GM18499 (cell line): ENCODE results near the gene NAB2.

Experiments
- ATAC-seq: cut with Tn5 transposase; IDR thresholded peaks from one replicate; pipeline ENCODE4 v1.9.1; 2021; ENCODE audit warnings: moderate number of reproducible peaks; ENCODE audit not compliant: insufficient read depth, unreplicated experiment

The NAB2 gene

DNA sequence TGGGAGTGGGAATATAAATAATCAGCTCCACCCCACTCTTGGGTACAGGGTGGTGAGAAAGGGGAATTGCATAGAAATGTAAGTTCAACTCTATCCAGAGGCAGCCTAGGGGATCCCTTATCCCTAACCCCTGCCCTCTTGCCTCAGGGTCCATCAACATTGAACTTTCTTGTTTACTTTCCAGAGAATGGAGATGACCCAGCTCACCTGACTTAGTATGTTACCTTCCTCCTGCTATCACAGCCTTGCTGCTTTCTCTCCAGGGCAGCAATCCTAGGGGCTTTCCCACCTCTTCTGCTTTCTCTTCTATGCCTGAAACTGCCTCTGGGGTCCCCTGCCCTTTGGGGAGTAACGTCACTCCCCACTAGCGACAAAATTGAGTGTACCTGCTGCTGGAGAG is 42.0 kb downstream of the NAB2 start:
- no peak for ATAC-seq

DNA sequence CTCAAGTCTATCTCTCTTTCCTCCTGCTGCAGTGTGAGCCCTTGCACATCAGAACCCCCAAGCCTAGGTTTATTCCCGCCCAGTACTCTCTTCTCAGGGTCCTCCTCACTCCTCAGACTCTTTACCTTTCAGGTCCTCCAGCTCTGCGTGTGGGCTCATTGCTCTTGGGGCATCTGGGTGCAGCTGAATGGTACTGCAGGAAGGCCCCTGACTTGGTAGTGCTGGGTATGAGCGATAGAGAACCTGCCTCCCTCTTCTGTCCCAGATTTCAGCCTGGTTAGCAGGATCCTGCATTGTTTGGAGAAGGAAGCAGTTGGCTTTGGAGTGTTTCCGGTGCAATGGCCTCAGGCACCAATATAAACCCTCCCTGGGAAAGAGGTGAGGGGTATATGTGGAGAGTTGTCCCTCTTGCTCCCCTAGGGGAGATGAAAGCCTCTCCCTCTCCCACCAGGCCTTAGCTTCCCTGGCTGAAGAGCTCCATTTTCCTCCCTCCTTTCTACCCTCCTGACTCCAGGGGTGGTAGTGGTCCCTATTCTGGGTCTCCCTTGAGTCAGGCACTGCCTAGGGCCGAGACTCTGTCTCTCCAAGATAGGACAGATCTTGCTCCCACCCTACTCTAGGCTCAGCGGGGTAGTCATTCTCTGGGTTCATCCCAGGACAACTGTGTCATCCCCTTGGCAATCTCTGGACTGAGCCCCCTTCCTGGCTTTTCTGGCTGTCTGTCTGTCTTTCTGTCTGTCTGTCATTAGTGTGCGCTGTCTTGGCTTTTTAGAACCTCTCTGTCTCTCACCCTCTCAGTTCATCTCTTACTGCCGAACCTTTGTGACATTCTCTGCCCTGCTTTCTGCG is 43.2 kb downstream of the NAB2 start:
- ATAC-seq = no peak

DNA sequence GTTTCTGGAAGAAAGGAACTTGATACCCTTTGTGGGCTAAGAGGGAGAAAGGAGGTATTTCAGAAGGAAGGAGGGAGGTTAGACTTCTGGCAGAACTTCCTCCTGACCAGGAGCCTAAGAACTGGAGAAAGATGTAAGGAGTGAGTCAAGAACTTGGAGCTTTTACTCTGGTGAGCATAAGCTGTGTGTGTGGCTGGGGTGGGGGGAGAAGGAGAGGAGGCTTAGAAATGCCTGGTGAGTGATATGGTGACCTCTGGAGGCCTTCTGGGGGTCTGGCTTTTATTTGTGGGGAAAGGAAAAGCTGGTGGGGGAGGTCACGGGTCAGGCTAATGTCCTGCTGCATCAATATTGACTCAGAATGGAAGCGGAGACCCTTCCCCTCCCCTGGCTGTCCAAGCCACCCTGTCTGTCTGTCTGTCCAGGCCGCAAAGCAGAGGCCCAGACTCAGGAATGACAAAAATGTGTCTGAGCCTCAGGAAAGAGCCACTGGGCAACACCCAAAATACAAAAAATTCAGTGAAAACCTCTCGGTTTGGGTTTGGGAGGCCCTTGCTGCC is 44.2 kb downstream of the NAB2 start:
- ATAC-seq = no peak

DNA sequence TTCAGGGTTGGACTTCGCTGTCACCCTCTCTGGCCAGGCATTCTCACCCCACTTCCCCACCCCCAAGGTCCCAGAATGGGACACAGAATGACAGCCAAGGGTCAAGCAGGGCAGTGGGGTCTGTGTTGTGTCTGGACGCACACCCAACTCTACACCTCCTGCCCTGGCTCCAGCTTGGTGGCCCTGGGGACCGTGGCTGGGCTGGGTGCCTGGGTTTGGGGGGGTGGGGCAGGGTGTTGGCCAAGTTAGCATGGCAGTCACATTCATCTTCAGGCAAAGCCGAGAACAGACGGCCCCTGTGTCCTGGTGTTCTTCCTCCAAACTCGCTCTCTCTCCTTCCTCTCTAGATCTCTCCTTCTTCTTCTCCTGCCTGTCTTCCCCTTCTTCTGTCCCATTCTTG is 45.0 kb downstream of the NAB2 start:
- no peak for ATAC-seq

DNA sequence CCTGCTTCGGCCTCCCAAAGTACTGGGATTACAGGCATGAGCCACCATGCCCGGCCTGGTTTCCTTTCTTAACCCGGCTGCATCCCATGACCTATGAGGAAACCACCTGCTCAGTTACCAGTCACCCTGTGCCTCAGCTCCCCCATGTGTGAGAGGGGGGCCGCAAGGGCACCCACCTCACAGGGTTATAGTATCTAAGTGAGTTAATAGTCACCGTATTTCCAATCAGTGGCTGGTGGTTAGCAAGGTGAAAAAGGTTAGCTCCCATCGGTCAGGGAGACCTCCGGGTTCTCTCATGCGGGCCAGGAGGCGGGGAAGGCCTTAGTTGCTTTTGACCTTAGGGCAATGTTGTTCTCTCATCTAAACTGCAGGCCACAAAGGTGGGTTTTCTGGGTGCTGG is 46.0 kb downstream of the NAB2 start:
- no peak for ATAC-seq

DNA sequence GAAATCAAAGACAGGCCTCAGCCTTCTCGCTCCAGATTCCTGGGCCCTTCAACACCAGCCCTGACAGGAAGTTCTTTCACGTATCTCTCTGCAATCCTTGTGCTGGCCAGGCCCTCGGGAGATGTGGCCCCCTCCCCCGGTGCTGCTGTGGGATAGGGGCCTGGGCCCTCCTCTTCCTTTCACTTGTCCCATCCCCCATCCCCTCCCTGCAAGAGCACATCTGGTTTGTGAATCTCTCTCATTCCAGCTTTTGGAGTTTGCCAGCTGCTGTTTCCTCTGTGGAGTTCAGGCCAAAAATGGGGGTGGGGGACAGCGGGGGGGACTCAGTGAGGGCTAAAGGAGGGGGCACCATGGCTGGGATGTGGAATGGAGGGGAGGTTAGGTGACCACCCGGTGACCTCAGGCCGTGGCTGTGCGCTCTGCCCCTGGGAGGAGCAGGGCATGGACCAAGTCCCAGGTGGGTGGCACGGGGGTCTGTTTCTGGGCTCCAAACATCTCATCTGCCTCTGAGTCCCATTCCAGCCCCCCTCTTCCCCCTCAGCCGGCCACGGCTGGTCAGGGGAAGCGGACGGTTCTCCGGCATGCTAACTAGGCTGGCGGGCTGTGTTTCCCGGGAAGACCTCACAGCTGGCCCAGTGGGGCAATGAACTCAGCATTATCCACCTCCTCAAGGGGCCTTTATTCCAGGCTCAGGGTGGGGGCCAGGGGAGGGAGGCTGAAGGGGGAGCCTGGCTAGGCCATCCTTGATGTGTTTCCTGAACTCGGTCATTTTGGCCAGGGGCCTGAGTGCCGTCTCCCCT is 46.8 kb downstream of the NAB2 start:
- no peak for ATAC-seq

DNA sequence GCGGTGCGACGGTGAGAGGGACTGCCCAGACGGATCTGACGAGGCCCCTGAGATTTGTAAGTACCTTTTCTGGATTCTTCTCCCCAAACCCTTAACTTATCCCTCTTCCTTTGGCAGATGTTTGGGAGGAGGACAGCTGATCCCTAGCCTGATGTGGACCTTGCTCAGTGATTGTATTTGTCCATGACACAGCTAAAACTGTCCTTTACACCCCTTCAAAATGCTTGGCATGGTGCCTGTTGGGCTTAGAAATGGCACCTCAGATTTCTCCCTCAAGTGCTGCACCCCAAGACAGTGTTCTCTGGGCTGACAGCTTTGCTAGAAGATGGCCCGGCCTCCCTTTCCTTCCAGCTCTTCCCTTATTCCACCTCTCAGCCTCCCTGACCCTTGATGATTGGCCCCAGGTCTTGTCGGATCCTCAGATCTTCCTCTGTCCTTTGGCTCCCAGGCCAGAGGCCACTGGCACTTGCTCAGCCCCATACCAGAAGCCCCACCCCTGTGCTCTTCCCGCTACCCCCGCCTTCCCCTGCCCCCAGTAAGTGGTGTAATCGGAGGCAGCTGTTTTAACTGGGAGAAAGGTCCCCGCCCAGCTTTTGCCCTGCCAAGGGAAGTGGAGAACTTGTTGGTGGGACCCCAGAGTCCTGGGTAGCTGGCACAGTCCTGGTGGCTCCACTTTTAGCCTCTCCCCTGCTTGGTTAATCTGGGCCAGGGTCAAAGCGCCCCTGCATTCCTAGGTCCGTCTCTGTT is 49.8 kb downstream of the NAB2 start:
- no peak for ATAC-seq

DNA sequence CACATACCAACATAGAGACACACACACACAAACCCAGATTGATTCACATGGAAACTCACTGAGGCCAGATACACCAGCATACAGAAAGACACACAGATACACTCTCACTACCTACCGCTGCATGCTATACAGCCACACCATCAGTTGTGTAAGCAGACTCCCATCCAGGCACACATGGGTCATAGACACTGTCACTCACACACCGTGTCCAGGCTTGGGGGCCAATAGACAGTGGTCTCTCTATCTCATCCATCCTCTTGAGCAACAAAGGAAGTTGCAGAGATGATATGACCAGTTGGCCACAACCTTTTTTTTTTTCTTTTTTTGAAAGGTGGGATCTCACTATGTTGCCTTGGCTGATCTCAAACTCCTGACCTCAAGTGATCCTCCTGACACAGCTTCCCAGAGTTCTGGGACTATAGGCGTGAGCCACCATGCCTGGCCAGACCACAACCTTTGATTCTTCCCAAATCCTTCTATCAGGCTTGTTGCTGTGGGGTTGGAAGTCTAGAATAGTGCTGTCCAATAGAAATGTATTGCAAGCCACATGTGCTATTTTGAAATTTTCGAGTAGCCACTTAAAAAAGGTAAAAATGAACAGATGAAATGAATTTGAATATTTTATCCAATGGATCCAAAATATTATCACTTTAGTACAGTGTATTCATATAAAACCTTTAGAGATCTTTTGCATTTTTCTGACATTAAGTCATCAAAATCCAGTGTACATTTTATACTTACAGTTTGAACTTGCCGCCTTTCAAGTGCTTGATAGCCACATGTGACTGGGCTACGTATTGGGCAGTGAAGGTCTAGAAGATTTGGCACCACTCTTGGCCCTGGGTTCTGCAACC is 51.1 kb downstream of the NAB2 start:
- no peak for ATAC-seq

DNA sequence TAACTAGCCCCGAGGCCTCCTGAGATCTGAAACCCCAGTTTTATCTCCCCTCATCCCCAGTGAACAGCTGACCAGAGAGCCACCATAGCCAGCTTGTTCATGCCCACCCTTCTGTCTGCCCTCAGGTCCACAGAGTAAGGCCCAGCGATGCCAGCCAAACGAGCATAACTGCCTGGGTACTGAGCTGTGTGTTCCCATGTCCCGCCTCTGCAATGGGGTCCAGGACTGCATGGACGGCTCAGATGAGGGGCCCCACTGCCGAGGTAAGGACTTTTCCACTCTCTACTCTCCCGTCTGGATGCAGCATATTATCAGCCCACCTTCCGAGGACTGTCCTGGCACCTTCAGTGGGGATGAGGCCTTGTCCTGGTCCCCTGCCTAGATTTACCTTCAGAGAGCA is 52.3 kb downstream of the NAB2 start:
- no peak for ATAC-seq

DNA sequence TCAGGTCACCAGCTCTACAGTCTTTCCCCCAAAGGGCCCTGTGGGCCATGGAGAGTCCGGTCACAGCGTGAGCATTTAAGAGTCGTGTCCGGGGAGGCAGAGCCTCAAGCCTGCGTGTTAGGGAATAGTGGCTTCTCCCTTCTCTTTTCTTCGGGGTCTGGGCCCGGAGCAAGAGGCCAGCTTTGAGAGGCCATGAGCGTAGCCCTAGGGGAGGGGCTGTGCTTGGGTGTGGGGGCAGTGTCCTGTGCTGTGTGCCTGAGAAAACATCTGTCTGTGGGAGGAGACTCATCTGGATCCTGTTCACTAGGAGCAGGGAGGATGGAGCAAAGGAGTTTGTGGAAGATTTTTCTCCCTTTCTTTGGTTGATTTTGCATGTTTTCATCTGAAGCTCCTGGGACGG is 53.2 kb downstream of the NAB2 start:
- no peak for ATAC-seq

DNA sequence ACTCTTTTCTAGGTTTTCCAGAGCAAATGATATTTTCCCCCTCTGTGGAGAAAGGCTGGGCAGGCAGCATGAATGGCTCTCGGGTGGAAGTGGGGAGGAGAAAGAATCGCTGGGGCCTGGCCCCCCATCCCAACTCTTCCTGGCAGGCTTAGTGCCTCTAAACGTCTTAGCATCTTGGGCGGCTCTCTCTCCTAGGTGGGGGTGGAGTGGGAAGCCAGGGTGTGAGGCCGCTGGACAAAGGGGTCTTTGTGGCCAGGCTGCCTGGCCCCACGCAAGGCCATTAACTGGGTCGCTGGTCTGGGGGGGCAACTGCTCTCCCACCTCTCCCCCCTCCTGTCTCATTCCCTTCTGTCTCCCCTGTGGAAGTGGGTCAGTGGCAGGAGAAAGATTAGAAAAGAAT is 53.8 kb downstream of the NAB2 start:
- no peak for ATAC-seq

DNA sequence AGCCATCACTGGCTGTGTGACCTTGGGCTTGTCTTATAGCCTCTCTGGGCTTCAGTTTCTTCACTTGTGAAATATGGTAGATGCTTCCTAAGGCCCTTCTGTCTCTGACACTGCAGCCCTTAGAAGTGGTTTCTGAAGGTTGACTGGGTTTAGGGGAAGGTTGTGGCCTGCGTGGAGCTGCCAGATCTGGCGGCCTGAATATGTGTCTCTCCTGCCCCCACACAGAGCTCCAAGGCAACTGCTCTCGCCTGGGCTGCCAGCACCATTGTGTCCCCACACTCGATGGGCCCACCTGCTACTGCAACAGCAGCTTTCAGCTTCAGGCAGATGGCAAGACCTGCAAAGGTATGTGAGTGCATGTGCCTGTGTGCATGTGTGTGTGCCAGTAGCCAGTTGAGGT is 54.5 kb downstream of the NAB2 start:
- ATAC-seq = no peak
